ENCODE results near the gene SLC2A13.
"Not testable (repeated sequence)": the region's sequence is repeated elsewhere in the genome, so short reads cannot be mapped to it uniquely, and the experiment has no call there.

The SLC2A13 gene

DNA sequence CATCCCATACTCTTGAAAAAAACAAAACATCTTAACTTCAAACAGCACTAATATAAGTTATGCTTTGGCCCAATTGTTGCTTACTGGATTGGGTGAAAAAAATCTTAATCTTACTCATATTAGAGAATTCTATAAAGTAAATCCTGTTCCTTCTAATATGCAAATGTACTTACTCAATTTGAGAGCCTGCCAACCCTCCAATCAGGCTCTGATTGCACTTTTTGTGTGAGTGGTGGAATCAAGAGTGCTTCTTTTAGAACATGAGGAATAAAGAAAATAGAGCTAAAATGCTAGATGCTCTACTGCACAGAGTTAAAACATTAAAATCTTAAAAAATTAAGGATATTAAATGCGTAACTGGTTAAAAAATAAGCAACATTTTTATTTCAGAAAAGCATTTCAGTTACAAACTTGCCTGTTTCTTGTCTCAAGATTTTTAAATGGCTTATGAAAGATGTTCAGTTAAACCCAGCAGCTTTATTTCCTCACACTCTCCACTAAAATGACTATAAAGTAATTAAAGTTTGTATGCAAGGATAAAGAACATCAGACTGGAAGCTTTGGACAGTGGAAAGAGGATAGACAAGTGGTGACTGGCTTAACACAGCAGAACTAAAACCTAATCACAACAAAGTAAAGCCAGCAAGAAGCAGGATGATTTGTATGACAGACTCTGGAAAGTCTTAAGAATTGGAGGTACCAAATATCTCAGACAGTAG, 177.5 kb downstream of the SLC2A13 start:
- DNase-seq (ENCODE audit: low read depth in 2 of 2), result no peak

DNA sequence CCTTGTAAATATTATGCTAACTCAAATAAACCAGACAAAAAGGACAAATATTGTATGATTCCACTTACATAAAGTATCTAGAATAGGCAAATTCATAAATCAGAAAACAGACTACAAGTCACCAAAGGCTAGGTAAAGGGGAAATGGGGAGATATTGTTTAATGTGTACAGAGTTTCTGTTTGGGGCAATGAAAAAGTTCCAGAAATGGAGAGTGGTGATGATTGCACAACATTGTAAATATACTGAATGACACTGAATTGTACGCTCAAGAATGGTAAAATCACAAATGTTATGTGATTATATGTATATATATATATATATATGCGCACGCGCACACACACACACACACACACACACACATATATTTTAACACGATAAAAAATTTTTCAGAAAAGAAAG, 182.5 kb downstream of the SLC2A13 start:
- DNase-seq (ENCODE audit: low read depth in 2 of 2), result no peak

DNA sequence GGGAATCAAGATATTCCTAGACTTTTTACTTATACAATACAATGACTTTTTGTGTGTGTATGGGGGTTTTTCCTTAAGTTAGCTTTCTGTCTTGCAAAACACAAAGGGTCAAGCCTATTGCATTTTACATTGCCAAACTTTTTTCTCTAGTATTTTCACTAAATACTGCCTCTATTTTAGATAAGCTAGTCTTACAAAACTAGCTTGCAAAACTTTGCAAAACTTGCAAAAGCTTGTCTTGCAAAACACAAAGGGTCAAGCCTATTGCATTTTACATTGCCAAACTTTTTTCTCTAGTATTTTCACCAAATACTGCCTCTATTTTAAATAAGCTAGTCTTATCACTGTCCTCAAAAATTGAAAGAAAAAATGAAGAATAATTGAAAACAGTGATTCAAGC, 183.3 kb downstream of the SLC2A13 start:
- DNase-seq (ENCODE audit: low read depth in 2 of 2), result not testable (repeated sequence)

DNA sequence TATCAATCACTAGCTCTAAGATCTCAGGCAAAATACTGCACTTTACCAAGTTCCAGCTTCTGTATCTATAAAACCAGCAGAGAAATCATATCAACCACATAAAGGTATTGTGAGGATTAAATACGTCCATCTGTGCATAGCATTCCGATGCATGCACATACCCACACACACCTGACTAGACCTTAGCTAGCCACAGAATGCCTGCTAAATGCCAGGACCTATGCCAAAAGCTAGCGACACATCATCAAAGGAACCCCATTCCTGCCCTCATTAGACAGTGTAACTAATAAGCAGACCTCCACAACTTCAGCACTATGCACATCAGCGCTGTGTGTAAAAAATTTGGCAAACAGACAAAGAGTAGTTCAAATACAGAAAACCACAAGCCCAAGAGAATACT, 185.2 kb downstream of the SLC2A13 start:
- no peak for DNase-seq (ENCODE audit: low read depth in 2 of 2)

DNA sequence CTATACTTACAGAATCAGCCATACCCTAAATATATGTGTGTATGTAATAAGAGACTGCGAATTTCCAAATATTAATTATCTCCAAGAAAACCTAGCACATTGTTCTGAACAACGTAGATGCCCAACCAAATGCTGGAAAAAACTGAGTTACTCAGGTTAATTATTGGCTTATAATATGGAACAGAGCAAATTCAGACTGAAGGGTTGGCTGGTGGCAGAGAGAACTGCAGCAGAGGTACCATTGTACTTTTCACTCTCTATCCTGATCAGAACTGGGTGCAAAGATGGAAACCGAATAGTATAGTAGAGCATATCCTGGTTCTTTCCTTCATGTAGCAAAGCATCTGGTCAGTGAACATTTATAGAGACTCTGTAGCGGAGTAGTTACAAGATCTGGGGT, 185.7 kb downstream of the SLC2A13 start:
- DNase-seq (ENCODE audit: low read depth in 2 of 2), result no peak

DNA sequence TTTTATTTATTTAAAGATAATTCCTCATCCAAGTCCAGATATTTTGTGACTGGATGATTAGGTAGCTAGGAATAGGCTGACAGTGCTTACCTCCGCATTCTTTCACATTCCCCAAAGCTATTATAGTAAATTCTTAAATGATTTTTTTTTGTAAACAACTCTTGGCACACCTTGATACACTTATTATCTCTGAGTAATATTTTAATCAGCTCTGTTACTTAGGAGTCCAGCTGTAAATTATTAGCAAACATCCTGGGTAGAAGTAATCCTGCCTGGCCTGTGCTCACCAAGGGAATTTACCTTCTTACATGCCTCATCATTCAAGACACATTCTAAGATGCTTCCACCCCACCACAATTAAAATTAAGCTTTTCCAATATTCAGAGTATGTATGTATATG, 186.1 kb downstream of the SLC2A13 start:
- no peak for DNase-seq (ENCODE audit: low read depth in 2 of 2)

DNA sequence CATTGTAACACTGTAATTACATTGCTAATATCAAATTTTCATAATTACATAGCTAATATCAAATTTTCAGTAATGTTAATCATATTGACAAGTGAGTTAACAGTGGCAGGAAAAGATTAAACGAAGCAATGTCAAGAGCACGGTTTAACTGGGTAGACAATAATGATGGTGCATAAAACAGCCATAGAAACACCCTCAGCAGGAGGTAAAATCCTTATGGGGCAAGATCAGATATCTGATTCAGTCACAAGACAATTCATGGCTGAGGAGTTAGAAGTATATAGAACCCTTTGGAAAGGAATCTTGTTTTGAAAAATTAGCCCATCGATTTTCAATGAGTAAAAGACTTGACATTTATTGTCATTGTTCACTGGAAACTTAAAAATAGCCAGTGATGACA, 190.6 kb downstream of the SLC2A13 start:
- no peak for DNase-seq (ENCODE audit: low read depth in 2 of 2)

DNA sequence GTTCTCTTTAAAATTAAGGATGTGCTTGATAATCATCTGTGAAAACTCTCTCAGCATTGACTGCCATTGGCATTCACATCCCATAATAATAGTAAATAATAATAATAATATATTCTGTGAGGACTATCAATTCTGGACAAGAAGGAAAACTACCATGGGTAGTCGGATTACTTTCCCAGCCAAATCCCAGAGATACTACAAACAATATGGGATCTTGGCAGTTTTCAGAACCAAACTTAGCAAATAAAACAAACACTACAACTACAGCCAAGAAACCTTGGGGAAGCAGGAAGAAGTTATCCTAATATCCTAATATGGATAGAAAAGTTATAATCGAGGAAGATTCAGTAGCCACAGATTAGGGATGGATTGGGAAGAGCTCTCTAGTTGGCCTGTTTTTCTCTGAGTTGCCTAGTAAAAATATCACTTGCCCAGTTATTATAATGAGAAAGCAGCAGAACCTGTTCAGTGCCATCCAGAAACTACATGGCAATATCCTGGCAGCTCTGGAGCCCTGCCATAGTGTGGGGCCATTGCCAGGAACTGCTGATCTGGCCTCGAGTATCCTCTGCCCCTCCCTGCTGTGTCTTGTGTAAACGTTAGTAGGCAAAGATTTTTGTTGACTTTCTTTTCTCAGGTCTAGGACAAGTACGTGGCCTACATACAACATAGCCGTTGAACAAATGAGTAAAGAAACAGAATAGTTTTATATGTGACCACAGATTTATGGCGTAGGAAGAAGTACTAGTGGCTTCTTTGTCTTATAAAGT, 193.5 kb downstream of the SLC2A13 start:
- DNase-seq (ENCODE audit: low read depth in 2 of 2), result no peak

DNA sequence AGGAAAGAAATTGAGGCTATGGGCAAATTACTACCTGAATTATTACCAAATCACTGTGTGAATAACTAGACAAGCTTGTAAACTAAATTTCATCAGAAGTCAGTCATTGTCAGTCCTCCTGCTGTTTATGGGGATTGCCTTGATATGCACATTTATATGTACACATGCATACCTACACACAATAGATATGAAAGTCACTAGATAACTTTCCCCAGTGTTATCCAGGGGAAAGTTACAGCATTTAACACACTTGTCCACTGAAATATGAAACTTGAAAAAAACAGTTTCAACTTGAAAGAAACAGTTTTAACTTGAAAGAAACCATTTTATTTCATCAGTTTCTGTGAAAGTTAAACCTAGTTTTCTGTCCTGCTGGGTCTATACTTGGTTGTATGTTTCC, 199.6 kb downstream of the SLC2A13 start:
- no peak for DNase-seq (ENCODE audit: low read depth in 2 of 2)

DNA sequence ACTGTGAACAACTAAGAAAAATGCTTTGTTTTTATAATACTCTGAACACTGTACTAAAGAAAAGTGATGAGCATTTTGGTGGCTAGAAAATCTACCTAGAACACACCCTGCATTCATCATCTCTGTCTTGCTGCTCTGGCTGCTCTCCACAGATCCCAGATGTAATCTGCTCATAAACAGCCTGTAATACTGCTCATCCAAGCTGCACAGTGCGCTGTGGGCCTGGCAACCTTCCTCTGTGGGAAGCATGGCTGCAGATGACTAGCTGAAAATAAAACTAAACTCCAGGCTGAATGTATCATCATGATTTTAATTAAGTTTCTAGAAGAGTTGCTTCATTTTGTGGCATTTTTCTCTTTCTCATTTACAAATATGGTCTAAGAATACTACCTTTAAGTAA, 200.7 kb downstream of the SLC2A13 start:
- DNase-seq (ENCODE audit: low read depth in 2 of 2), result no peak

DNA sequence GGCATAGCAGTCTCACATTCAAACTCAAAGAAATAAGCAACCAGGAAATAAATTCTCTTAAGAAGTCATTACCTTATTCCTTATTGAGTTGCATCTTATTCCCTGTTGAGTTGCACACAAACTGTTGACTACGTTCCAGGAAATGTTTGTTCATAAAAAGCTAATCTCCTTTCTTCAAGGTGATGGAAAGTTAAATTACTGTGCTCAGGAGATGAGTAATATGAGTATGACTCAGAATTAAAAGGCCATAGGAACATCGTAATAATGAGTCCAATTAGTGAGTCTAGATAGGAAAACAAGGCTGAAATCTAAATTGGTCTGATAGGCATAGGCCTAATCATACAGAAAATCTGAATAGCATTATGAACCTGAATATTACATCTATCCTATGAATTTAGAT, 203.1 kb downstream of the SLC2A13 start:
- DNase-seq (ENCODE audit: low read depth in 2 of 2), result no peak

DNA sequence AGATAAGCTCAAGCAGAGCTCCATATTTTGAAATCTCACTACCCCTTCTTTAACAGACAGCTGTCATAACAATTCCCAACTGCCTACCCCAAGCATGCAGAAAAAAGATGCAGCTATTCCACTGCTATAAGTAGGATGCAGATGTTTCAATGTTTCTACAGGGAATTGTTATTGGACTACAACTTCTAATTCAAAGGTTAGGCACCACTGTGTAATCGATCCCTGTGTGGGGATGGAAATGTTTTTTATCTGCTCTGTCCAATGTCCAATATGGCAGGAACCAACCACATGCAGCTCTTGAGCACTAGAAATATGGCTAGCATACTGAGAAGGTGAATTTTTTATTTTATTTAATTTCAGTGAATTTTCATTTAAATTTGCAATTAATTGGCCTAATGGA, 208.6 kb downstream of the SLC2A13 start:
- no peak for DNase-seq (ENCODE audit: low read depth in 2 of 2)

DNA sequence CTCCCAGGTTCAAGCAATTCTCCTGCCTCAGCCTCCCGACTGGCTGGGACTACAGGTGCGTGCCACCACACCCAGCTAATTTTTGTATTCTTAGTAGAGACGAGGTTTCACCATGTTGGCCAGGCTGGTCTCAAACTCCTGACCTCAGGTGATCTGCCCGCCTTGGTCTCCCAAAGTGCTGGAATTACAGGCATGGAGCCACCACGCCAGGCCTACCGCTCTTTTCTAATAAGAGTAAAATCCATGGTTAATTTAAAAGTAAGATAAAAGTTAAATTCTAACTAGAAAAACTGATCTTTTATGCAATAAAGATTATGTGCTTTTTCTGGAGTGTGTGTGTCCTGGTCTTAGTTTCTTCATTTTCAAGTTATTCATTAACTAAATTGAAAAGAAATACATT, 212.5 kb downstream of the SLC2A13 start:
- DNase-seq (ENCODE audit: low read depth in 2 of 2), result not testable (repeated sequence)

DNA sequence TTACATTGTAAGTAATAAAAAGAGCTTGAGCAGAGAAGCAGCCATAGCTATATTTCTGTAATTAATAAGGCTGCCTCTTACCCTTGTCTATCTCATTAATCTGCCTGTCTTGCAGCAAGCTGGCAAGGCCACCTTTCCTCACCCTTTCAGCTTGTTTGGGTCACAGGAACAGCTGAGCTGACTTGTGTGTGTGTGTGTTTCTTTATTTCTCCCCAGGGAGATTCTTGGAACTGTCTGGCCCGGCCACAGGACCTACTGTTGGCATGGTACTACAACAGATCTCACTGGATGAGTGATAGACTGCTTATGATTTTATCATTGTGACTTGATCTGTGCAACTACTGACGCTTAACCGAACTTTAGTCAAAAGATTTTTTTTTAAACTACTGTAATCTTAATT, 213.7 kb downstream of the SLC2A13 start:
- DNase-seq (ENCODE audit: low read depth in 2 of 2), result no peak

DNA sequence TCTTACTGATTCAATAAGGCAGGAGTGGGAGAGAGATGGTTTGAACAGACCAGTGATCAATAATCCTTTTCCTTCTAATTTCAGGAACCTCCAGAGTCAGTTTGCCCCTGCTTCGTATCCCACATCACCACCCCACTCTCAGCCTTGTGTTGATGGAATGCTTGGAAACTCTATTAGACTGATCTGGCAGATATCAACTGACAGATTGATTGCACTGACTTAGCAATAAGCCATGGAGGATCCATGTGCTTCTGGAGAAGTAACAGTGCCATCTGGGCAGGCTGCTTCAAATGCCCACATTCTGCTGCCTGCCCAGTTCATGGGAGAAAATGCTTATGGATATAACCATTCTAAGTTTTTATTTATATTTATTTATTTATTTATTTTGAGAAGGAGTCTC, 218.0 kb downstream of the SLC2A13 start:
- DNase-seq (ENCODE audit: low read depth in 2 of 2), result no peak

DNA sequence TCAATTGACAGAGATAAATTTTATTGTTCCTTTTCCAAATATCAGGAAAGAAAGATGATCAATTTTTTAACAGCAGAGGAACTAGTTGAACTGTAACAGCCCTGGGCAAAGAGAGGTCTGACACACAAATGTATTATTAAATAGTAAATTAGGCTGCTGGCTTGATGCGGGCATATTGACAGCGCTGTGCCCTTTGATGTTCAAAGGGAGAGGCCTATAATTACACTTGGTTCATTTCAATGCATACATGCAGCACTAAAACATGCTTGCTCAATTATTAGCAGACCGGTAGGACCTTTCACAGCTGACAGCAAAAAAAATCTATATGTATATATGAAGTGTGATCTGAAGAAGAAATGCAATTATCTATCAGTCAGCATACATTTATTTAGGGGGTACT, 219.8 kb downstream of the SLC2A13 start:
- no peak for DNase-seq (ENCODE audit: low read depth in 2 of 2)

DNA sequence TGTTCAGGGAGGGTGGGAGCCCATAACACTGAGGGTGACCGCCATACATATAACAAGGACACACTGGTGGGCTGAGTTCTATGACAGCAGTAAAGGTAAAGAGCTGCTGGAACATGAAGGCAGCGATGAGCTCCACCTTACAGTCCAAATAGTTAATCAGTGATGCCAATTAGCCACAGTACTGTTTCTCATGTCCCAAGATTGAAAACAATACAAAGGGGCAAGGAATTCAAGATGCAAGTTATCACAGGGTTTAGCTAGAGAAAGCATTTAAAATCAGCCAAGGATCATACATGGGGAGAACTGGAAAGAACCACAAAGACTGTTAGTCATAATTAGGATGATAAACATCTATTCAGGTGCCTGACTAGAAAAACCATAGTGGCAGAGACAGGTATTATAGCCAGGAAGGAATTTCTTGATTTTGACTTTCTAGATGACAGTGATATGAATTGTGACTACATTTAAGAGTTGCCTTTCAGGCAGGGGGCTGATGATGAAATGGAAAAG, 221.2 kb downstream of the SLC2A13 start:
- DNase-seq (ENCODE audit: low read depth in 2 of 2), result no peak

DNA sequence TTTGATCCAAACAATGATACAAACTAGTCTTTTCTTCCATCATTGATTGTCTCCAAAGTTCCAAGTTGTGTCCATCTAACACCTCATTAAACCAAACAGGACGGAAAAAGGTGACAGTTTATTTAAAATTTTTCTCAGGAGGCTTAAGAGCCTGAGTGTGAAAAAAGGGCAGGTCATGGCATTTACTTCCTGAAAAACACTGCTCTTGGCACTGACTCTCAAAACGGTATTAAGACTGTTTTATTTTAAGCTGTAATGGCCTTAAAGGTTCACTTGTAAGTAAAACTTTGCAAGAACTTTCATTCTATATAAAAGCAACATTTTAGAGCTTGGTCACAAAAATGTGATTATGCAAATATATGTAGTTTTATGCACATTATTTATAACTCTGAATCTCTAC, 222.5 kb downstream of the SLC2A13 start:
- DNase-seq (ENCODE audit: low read depth in 2 of 2), result no peak

DNA sequence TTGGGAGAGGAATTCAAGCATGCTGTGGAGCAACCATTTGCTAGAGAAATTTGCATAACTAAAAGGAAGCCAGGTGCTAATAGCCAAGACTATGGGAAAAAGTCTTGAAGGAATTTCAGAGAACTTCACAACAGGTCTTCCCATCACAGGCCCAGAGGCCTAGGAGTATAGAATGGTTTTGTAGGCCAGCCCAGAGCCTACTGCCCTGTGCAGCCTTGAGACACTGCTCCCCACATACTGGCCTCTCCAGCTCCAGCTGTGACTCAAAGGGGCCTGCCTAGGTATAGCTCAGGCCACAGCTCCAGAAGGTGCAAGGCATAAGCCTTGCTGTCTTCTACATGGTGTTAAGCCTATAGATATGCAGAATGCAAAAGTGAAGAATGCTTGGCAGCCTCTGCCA, 227.1 kb downstream of the SLC2A13 start:
- no peak for DNase-seq (ENCODE audit: low read depth in 2 of 2)

DNA sequence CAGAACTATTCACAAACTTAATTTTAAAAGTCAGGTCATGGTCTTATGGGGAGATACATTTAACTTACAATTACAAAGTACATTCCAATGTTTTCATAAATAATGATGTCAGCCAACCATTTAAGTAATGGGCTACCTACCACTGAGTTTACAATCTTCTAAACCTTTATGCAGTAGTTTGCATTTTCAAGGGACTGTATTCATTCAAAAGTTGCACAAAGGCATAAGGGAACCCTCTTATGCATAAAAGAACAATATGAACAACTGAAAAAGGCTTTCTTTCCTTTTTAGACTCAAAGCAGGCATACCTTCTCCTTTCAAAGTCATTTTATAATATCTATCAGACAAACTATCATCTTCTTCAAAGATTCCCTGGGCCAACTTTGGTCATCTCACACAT, 230.2 kb downstream of the SLC2A13 start:
- no peak for DNase-seq (ENCODE audit: low read depth in 2 of 2)

DNA sequence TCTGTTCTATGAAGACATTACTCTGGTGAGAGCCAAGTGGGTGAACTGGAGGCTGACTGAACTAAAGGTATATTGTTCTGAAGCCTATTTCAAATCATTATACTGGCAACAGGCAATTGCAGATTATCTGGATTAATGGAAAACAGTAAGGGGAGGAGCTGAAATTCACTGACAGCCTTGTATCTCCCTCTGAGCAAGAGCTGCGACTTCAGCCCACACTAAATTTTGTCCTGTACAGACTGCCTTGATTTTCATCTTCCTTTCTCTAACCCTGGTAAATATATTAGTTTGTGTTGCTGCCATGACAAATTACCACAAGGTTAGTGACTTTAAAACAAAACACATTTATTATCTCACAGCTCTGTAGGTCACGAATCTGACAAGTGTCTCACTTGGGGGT, 231.1 kb downstream of the SLC2A13 start:
- DNase-seq (ENCODE audit: low read depth in 2 of 2), result no peak

DNA sequence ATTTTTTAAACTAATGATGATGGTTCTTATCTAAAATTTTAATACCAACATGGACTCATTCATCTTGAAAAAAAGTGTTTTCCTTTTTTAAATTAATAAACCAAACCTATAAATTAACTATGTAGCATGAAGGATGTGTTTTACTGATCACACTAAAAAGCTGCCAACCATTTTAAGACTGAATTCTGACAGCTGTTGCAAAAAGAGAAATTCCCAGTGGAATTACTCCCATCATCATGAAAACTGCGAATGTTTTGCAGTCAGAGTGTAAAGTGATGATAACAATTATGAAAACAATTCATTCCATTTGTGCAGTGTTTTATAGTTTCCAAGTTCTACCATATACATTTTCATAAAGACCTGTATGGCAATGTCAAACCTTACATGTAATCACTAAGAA, 232.8 kb downstream of the SLC2A13 start:
- no peak for DNase-seq (ENCODE audit: low read depth in 2 of 2)

DNA sequence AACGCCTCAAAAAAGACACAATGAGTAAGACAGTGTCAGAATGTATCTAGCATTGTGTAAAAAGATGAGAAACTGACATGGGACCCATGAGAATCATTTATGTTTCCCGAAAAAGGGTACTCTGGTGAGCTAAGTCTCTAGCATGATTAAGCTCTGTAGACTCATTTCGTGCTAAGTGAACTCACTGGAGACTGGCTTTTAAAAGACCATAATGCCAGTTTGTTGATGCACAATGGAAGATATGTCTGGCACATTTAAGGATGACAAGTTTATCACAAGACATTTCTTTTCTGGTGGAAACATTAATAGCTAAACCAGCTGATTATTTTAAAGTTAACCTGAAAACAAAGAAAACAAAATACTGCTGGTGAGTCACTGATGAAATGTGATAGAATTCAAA, 233.5 kb downstream of the SLC2A13 start:
- no peak for DNase-seq (ENCODE audit: low read depth in 2 of 2)
